ENCODE measurements around the gene TSSK6.
A peak's percentile ranks its signal among the peaks of the same experiment; 100 is the strongest.

Gene TSSK6

DNA sequence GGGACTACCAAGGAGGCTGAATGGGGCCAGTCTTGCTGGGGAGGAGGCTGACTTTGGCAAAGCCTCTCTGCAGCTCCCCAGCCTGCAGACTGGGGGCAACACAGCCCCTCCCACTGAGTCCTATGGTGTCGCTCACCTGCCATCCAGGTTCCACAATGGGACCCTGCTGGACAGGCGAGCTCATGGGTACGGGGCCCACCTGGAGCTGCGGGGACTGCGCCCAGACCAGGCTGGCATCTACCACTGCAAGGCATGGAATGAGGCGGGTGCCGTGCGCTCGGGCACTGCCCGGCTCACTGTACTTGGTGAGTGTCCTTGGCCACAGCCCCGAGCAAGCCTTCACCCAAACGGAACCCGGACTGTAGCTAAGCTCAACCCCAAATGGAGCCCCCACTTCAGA is 27.8 kb upstream of the TSSK6 start:
- peaks cover 0 to 11% (median 0%) of the 10 kb centered on the region in 11 experiments; a peak in 1 of 22 replicates for H3K36me3 ChIP-seq
- H3K4me2 ChIP-seq, result peak overlapping the region in 9 of 11 experiments; percentile 25 to 80 (median 63); a peak in 15 of 22 replicates
- H4K20me1 ChIP-seq, result peaks cover 0 to 3% (median 0%) of the 10 kb centered on the region in 11 experiments; a peak in 3 of 22 replicates
- 0 out of 20 replicates have a peak overlapping the region, but pooled peaks of 1 of the 10 experiments have one; percentile 29 for H3K4me3 ChIP-seq
- H3K9me3 ChIP-seq (replicated peaks in 1 of 11), result peaks cover 0 to 24% (median 0%) of the 10 kb centered on the region in 11 experiments; a peak in 5 of 22 replicates
- TF ChIP-seq Cebpa-rat (IDR thresholded peaks at IDR 0.05), result no peak
- peaks cover 11 to 22% (median 21%) of the 10 kb centered on the region in 11 experiments for H3K27me3 ChIP-seq
- H3K4me1 ChIP-seq, result peaks cover 18 to 37% (median 28%) of the 10 kb centered on the region in 10 experiments; a peak in 19 of 20 replicates
- peak overlapping the region in 3 of 11 experiments; percentile 23 to 48 (median 42); a peak in 6 of 22 replicates for H3K9ac ChIP-seq
- peak overlapping the region in 9 of 11 experiments; percentile 35 to 76 (median 57); a peak in 15 of 22 replicates for H3K27ac ChIP-seq

GRCh38 chr19:19542507-19542906 is 27.2 kb upstream of the TSSK6 start:
- peaks cover 17 to 28% (median 27%) of the 10 kb centered on the region in 11 experiments for H3K27me3 ChIP-seq
- H3K27ac ChIP-seq, result peak overlapping the region in 9 of 11 experiments; percentile 35 to 76 (median 57); a peak in 15 of 22 replicates
- TF ChIP-seq Cebpa-rat (IDR thresholded peaks at IDR 0.05), result 0 out of 22 replicates have a peak, but pooled peaks of 2 of the 11 experiments have one; percentile 23 to 28
- H3K4me3 ChIP-seq, result 0 out of 20 replicates have a peak overlapping the region, but pooled peaks of 1 of the 10 experiments have one; percentile 29
- H3K4me1 ChIP-seq, result peaks cover 18 to 43% (median 30%) of the 10 kb centered on the region in 10 experiments; a peak in 19 of 20 replicates
- H3K4me2 ChIP-seq, result peak overlapping the region in 10 of 11 experiments; percentile 25 to 80 (median 62); a peak in 18 of 22 replicates
- H4K20me1 ChIP-seq, result peaks cover 0 to 9% (median 0%) of the 10 kb centered on the region in 11 experiments; a peak in 3 of 22 replicates
- peak overlapping the region in 4 of 11 experiments; percentile 24 to 48 (median 38); a peak in 6 of 22 replicates for H3K9ac ChIP-seq
- peaks cover 0 to 24% (median 0%) of the 10 kb centered on the region in 11 experiments; a peak in 5 of 22 replicates for H3K9me3 ChIP-seq (replicated peaks in 1 of 11)
- H3K36me3 ChIP-seq, result peaks cover 0 to 11% (median 0%) of the 10 kb centered on the region in 11 experiments; a peak in 1 of 22 replicates

DNA sequence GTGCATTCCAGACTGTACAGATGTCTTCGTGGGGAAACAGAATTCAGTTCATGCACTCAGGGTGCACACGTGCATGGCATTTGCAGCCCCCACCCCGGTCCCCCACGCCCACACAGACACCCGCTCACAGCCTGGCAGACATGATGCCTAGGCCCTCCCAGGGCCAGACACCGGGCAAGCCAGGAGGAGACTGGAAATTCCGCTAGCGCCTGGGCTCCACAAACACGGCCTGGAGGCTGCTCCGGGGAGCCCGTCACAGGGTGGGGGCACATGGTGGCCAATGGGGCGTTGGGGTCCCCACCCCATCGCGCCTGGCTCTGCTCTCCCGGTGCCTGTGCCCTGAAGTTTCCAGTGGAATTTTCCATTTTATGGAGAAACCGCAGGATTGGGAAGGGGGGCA is 26.3 kb upstream of the TSSK6 start:
- H3K4me3 ChIP-seq, result no peak overlapping the region
- H3K9me3 ChIP-seq (replicated peaks in 1 of 11), result peaks cover 0 to 24% (median 0%) of the 10 kb centered on the region in 11 experiments; a peak in 5 of 22 replicates
- H3K27ac ChIP-seq, result peak overlapping the region in 8 of 11 experiments; percentile 35 to 76 (median 57); a peak in 14 of 22 replicates
- peak overlapping the region in 2 of 11 experiments; percentile 24 to 46; a peak in 2 of 22 replicates for H3K9ac ChIP-seq
- H3K4me2 ChIP-seq, result peak overlapping the region in 9 of 11 experiments; percentile 25 to 80 (median 62); a peak in 14 of 22 replicates
- H3K27me3 ChIP-seq, result peaks cover 22 to 37% (median 33%) of the 10 kb centered on the region in 11 experiments
- H3K4me1 ChIP-seq, result peaks cover 18 to 44% (median 30%) of the 10 kb centered on the region in 10 experiments; a peak in 19 of 20 replicates
- H4K20me1 ChIP-seq, result peaks cover 0 to 17% (median 0%) of the 10 kb centered on the region in 11 experiments; a peak in 3 of 22 replicates
- peaks cover 0 to 11% (median 0%) of the 10 kb centered on the region in 11 experiments; a peak in 1 of 22 replicates for H3K36me3 ChIP-seq
- TF ChIP-seq Cebpa-rat (IDR thresholded peaks at IDR 0.05), result no peak

DNA sequence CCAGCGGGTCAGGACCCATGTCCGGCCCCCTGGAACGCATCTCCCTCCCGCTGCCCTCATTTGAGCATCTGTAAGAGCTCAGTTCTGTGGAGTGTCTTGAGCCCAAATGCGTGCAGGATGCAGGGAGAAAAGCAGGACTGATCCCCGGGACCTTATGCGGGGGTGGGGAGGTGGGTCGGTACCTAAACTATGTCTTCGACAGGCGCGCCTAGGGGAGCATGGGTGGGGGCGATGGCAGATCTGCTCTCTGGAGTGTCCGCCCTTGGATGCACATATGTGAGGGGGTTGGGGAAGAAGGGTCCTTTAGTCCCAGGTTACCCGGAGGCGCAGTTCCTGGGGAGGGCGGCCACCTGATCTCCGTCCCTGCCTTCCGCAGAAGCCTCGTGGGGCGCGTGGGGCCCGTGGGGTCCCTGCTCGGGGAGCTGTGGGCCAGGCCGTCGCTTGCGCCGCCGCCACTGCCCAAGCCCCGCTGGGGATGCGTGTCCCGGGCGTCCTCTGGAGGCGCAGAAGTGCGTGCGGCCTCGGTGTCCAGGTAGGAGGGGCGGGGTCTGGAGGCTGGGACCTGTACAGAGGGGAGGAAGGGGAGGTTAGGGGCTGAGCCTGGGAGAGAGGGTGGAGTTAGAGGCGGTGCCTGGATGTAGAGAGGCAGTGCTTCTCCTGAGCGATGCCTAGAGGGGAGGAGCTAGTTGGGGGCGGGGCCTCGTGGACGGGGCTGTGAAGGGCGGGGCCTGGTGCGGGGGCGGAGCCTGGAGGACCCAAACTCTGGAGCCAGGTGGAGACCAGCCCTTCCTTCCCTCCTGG is 25.6 kb upstream of the TSSK6 start:
- peaks cover 18 to 44% (median 30%) of the 10 kb centered on the region in 10 experiments; a peak in 19 of 20 replicates for H3K4me1 ChIP-seq
- TF ChIP-seq Cebpa-rat (IDR thresholded peaks at IDR 0.05), result no peak
- H4K20me1 ChIP-seq, result peaks cover 0 to 23% (median 0%) of the 10 kb centered on the region in 11 experiments; a peak in 3 of 22 replicates
- H3K27ac ChIP-seq, result no peak overlapping the region; a peak in 1 of 22 replicates
- peaks cover 0 to 11% (median 0%) of the 10 kb centered on the region in 11 experiments; a peak in 3 of 22 replicates for H3K36me3 ChIP-seq
- no peak overlapping the region for H3K4me3 ChIP-seq
- H3K4me2 ChIP-seq, result peak overlapping the region in 3 of 11 experiments; percentile 52 to 77 (median 62); a peak in 4 of 22 replicates
- H3K9ac ChIP-seq, result no peak overlapping the region
- peaks cover 0 to 24% (median 0%) of the 10 kb centered on the region in 11 experiments; a peak in 5 of 22 replicates for H3K9me3 ChIP-seq (replicated peaks in 1 of 11)
- H3K27me3 ChIP-seq, result peaks cover 22 to 42% (median 33%) of the 10 kb centered on the region in 11 experiments

DNA sequence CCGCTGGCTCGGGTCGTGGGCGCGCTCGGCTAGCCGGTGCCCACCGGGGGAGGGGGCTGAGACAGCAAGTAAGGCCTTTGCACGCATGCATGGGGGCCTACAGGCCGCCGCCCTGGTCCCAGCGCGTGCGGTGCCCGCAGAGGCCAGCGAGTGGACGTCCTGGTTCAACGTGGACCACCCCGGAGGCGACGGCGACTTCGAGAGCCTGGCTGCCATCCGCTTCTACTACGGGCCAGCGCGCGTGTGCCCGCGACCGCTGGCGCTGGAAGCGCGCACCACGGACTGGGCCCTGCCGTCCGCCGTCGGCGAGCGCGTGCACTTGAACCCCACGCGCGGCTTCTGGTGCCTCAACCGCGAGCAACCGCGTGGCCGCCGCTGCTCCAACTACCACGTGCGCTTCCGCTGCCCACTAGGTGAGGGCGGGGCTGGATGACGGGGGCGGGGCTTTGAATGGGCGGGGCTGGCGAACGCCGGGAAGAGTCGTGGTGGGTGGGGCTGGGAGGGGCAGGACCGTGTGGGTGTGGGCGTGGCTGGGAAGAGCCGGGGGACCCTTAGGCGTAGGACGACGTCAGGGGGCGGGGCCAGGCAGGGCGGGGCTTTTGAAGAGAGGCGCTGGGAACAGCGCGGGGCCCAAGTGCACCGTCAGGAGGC is 24.8 kb upstream of the TSSK6 start:
- H3K9me3 ChIP-seq (replicated peaks in 1 of 11), result peaks cover 0 to 24% (median 0%) of the 10 kb centered on the region in 11 experiments; a peak in 5 of 22 replicates
- no peak overlapping the region for H3K9ac ChIP-seq
- peaks cover 22 to 42% (median 33%) of the 10 kb centered on the region in 11 experiments for H3K27me3 ChIP-seq
- peaks cover 0 to 11% (median 5%) of the 10 kb centered on the region in 11 experiments; a peak in 9 of 22 replicates for H3K36me3 ChIP-seq
- no peak overlapping the region for H3K4me3 ChIP-seq
- no peak overlapping the region for H3K4me2 ChIP-seq
- H3K27ac ChIP-seq, result no peak overlapping the region
- peaks cover 0 to 29% (median 0%) of the 10 kb centered on the region in 11 experiments; a peak in 3 of 22 replicates for H4K20me1 ChIP-seq
- TF ChIP-seq Cebpa-rat (IDR thresholded peaks at IDR 0.05), result no peak
- peaks cover 18 to 44% (median 30%) of the 10 kb centered on the region in 10 experiments; a peak in 19 of 20 replicates for H3K4me1 ChIP-seq

- peaks cover 0 to 20% (median 0%) of the 10 kb centered on the region in 11 experiments; a peak in 4 of 22 replicates for H3K9me3 ChIP-seq (replicated peaks in 1 of 11)
- H3K36me3 ChIP-seq, result peaks cover 0 to 13% (median 7%) of the 10 kb centered on the region in 11 experiments; a peak in 9 of 22 replicates
- no peak overlapping the region for H3K9ac ChIP-seq
- H3K4me1 ChIP-seq, result peaks cover 18 to 44% (median 30%) of the 10 kb centered on the region in 10 experiments; a peak in 19 of 20 replicates
- H4K20me1 ChIP-seq, result peaks cover 0 to 29% (median 0%) of the 10 kb centered on the region in 11 experiments; a peak in 4 of 22 replicates
- no peak for TF ChIP-seq Cebpa-rat (IDR thresholded peaks at IDR 0.05)
- peaks cover 22 to 42% (median 33%) of the 10 kb centered on the region in 11 experiments for H3K27me3 ChIP-seq
- H3K27ac ChIP-seq, result no peak overlapping the region
- no peak overlapping the region for H3K4me3 ChIP-seq
- H3K4me2 ChIP-seq, result no peak overlapping the region
Measured at GRCh38 chr19:19539698-19540063, 24.3 kb upstream of the TSSK6 start.

DNA sequence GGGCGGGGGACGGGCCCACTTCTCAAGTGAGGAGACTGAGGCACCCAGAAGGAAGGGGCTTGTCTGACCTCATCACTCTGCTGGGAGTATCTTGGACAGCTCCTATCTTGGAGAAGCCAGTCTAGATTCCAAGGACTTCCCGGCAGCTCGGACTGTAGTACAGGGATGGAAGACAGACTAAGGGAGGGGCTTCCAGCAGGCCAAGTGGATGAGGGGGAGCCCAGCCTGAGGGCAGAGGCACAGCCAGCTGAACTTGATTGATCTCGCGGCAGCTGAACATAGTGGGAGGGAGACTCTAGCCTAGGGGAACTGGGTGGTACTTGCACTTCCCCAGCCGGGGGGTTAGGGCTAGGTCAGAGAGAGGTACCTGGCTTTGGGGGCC is 23.4 kb upstream of the TSSK6 start:
- no peak overlapping the region for H3K27ac ChIP-seq
- H3K4me3 ChIP-seq, result peak overlapping the region in 5 of 10 experiments; percentile 33 to 57 (median 46); a peak in 5 of 20 replicates
- H3K27me3 ChIP-seq, result peaks cover 22 to 42% (median 33%) of the 10 kb centered on the region in 11 experiments
- peak overlapping the region; percentile 54 to 84 (median 71); a peak in 19 of 22 replicates for H3K4me2 ChIP-seq
- H3K36me3 ChIP-seq, result peaks cover 0 to 14% (median 3%) of the 10 kb centered on the region in 11 experiments; a peak in 8 of 22 replicates
- TF ChIP-seq Cebpa-rat (IDR thresholded peaks at IDR 0.05), result no peak
- H3K9ac ChIP-seq, result peak overlapping the region in 2 of 11 experiments; percentile 22 to 54; a peak in 1 of 22 replicates
- H3K4me1 ChIP-seq, result peaks cover 20 to 48% (median 36%) of the 10 kb centered on the region in 10 experiments
- H3K9me3 ChIP-seq (replicated peaks in 1 of 11), result peaks cover 0 to 12% (median 0%) of the 10 kb centered on the region in 11 experiments; a peak in 3 of 22 replicates
- H4K20me1 ChIP-seq, result peaks cover 0 to 32% (median 0%) of the 10 kb centered on the region in 11 experiments; a peak in 4 of 22 replicates

All from BLaER1 treated with 17β-estradiol and CSF1 and Interleukin-3, amounts not matched to agents 10 nM and 100 nM (cell line).